Fibroblast of lung (primary cell): ENCODE measurements around the gene HNRNPM. TPM values are rescaled to one million over a fixed set of nuclear protein-coding genes. Genes with fewer than 3 reads are reported as not detected.
A peak's percentile ranks its signal among the peaks of the same experiment; 100 is the strongest.

ENCODE experiments used
- DNase-seq, 2 donors: peaks; one replicate each; pipeline versions ENCODE4 v3.0.0 to v3.0.0-alpha.2; 2010; ENCODE audit warnings: low read depth in 2 of 2
- H2AFZ ChIP-seq: 2 replicates; pipeline ENCODE4 v1.5.1; 2012; ENCODE audit warnings: low read length, control low read depth, inconsistent platforms
- H3K27ac ChIP-seq: 2 replicates; pipeline ENCODE4 v1.5.1; 2011; ENCODE audit warnings: low read length, control low read depth; ENCODE audit not compliant: insufficient read depth
- H3K27me3 ChIP-seq: 2 replicates; pipeline ENCODE4 v1.5.1; 2011; ENCODE audit warnings: mild to moderate bottlenecking, low read length; ENCODE audit not compliant: control insufficient read depth, insufficient read depth
- H3K36me3 ChIP-seq: 2 replicates; pipeline ENCODE4 v1.5.1; 2011; ENCODE audit warnings: low read length; ENCODE audit not compliant: control insufficient read depth, insufficient read depth
- H3K4me1 ChIP-seq: 2 replicates; pipeline ENCODE4 v1.5.1; 2011; ENCODE audit warnings: low read length; ENCODE audit not compliant: control insufficient read depth, insufficient read depth; ENCODE audit errors: extremely low read depth
- H3K4me2 ChIP-seq: 2 replicates; pipeline ENCODE4 v1.5.1; 2011; ENCODE audit warnings: low read length, control low read depth; ENCODE audit not compliant: insufficient read depth; ENCODE audit errors: extremely low read depth
- H3K4me3 ChIP-seq, 4 experiments: fragments of 200-600 bp in 1 of 4; sonication (generic) in 1 of 4; replicated peaks in 1 of 4; 2 replicates each; pipeline ENCODE4 v1.5.1; 2011 to 2016; ENCODE audit warnings: low read length in 4 of 4, low read depth in 3 of 4, mild to moderate bottlenecking in 3 of 4, control low read depth in 2 of 4, inconsistent platforms in 1 of 4, mixed read lengths in 1 of 4; ENCODE audit not compliant: insufficient read depth in 1 of 4; ENCODE audit errors: control extremely low read depth in 1 of 4
- H3K79me2 ChIP-seq: 2 replicates; pipeline ENCODE4 v1.5.1; 2012; ENCODE audit warnings: mild to moderate bottlenecking, low read length, inconsistent platforms; ENCODE audit not compliant: control insufficient read depth, insufficient read depth
- H3K9ac ChIP-seq: 2 replicates; pipeline ENCODE4 v1.5.1; 2011; ENCODE audit warnings: mild to moderate bottlenecking, low read length, control low read depth; ENCODE audit not compliant: insufficient read depth
- H3K9me3 ChIP-seq: 2 replicates; pipeline ENCODE4 v1.5.1; 2012; ENCODE audit warnings: low read depth, low read length; ENCODE audit not compliant: control insufficient read depth, insufficient read depth
- H4K20me1 ChIP-seq: 2 replicates; pipeline ENCODE4 v1.5.1; 2011; ENCODE audit warnings: low read length; ENCODE audit not compliant: control insufficient read depth, insufficient read depth; ENCODE audit errors: extremely low read depth
- EZH2 ChIP-seq: IDR thresholded peaks from 2 replicates; pipeline ENCODE4 v1.5.1; 2012; ENCODE audit warnings: low read length, control low read depth, mild to moderate bottlenecking; ENCODE audit errors: missing control alignments
- polyA plus RNA-seq, 2 donors: library from polyadenylated mRNA; depleted of rRNA in 1 of 2; stranded (reverse) in 1 of 2; unstranded in 1 of 2; fragments of >200 nt; gene quantifications; 2 replicates each; pipeline ENCODE4 v1.2.1, GENCODE V29; 2011 to 2012; ENCODE audit warnings: missing spikeins in 1 of 2
- total RNA-seq: library from RNA; depleted of rRNA; stranded (reverse); fragments of >200 nt; gene quantifications from 2 replicates; pipeline ENCODE4 v1.2.1, GENCODE V29; 2014
- TF ChIP-seq, protein P1 (sequence below), 2 donors: IDR thresholded peaks in 1 of 2; conservative IDR thresholded peaks in 1 of 2; 1 replicate in 1 of 2; 2 replicates in 1 of 2; pipeline ENCODE4 v1.5.1; 2011 to 2012; ENCODE audit warnings: low read length in 2 of 2, control low read depth in 1 of 2, inconsistent platforms in 1 of 2, low read depth in 1 of 2, mild to moderate bottlenecking in 1 of 2

HNRNPM gene
- total and polyA plus RNA-seq, 2 donors (not counting 1 experiment from before 2014, with no cell fraction given), result 51.5 to 104 TPM

GRCh38 chr19:8451377-8451776 lies 6.6 kb downstream of the HNRNPM start:
- Histone ChIP-seq H3K27ac (no peak overlapping the region), H3K9me3 (no peaks in the 10 kb centered on the region), H3K4me3 (no peak overlapping the region), H3K9ac (no peak overlapping the region), H3K27me3 (no peaks in the 10 kb centered on the region), H4K20me1 (peaks cover 4% of the 10 kb centered on the region), H3K79me2 (peaks cover 96% of the 10 kb centered on the region), H3K4me1 (peaks cover 10% of the 10 kb centered on the region), H2AFZ (no peak overlapping the region), H3K4me2 (no peak overlapping the region), H3K36me3 (peaks cover 2% of the 10 kb centered on the region)
- DNase-seq, result no peak
- no peak for TF ChIP-seq EZH2
- TF ChIP-seq, protein P1, sequence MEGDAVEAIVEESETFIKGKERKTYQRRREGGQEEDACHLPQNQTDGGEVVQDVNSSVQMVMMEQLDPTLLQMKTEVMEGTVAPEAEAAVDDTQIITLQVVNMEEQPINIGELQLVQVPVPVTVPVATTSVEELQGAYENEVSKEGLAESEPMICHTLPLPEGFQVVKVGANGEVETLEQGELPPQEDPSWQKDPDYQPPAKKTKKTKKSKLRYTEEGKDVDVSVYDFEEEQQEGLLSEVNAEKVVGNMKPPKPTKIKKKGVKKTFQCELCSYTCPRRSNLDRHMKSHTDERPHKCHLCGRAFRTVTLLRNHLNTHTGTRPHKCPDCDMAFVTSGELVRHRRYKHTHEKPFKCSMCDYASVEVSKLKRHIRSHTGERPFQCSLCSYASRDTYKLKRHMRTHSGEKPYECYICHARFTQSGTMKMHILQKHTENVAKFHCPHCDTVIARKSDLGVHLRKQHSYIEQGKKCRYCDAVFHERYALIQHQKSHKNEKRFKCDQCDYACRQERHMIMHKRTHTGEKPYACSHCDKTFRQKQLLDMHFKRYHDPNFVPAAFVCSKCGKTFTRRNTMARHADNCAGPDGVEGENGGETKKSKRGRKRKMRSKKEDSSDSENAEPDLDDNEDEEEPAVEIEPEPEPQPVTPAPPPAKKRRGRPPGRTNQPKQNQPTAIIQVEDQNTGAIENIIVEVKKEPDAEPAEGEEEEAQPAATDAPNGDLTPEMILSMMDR (conservative IDR thresholded peaks at IDR 0.05 in 1 of 2, IDR thresholded peaks at IDR 0.05 in 1 of 2; ENCODE audit: low read depth in 1 of 2, low read length in 2 of 2), result no peak

DNA sequence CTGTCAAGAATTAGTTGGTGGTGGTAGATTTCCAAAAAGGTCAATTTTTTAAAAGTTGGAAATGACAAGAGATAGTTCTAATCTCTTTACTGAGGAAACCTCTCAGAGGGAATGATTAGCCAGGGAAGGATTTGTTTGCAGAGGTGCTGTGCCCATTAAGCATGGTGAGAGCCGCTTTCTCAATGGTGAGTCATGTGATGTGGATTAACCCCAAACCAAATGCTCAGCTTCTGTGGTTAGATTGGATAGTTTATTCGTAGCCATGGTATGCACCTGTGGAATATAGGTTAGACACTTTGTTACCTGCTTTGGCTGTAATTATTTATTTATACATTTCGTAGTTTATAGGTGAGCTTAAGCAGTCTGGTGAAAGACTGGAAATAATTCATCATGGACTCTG lies 7.1 kb downstream of the HNRNPM start:
- peaks cover 4% of the 10 kb centered on the region for H4K20me1 ChIP-seq
- no peak for TF ChIP-seq EZH2
- TF ChIP-seq, protein P1 (conservative IDR thresholded peaks at IDR 0.05 in 1 of 2, IDR thresholded peaks at IDR 0.05 in 1 of 2; ENCODE audit: low read depth in 1 of 2, low read length in 2 of 2), result no peak
- peaks cover 11% of the 10 kb centered on the region for H3K4me1 ChIP-seq
- peak; percentile 48 to 81 for DNase-seq
- no peak overlapping the region for H2AFZ ChIP-seq
- H3K9ac ChIP-seq, result no peak overlapping the region
- H3K4me2 ChIP-seq, result no peak overlapping the region
- H3K27me3 ChIP-seq, result no peaks in the 10 kb centered on the region
- no peak overlapping the region for H3K4me3 ChIP-seq
- peaks cover 96% of the 10 kb centered on the region for H3K79me2 ChIP-seq
- no peak overlapping the region for H3K27ac ChIP-seq
- peaks cover 2% of the 10 kb centered on the region for H3K36me3 ChIP-seq
- no peaks in the 10 kb centered on the region for H3K9me3 ChIP-seq

- Histone ChIP-seq H3K9ac (no peak overlapping the region), H3K79me2 (peaks cover 96% of the 10 kb centered on the region), H3K4me1 (peaks cover 14% of the 10 kb centered on the region), H3K36me3 (peaks cover 2% of the 10 kb centered on the region), H3K9me3 (no peaks in the 10 kb centered on the region), H3K4me2 (no peak overlapping the region), H3K27me3 (no peaks in the 10 kb centered on the region), H3K27ac (no peak overlapping the region), H3K4me3 (no peak overlapping the region), H4K20me1 (peaks cover 4% of the 10 kb centered on the region), H2AFZ (no peak overlapping the region)
- TF ChIP-seq, protein P1 (conservative IDR thresholded peaks at IDR 0.05 in 1 of 2, IDR thresholded peaks at IDR 0.05 in 1 of 2; ENCODE audit: low read depth in 1 of 2, low read length in 2 of 2), result no peak
- no peak for TF ChIP-seq EZH2
- DNase-seq, result no peak
These were observed 7.8 kb downstream of the HNRNPM start for GRCh38 chr19:8452446-8453123.
